Right lobe of liver (tissue), 6 donors: ENCODE measurements around the gene SRCIN1. TPM values are rescaled to one million over a fixed set of nuclear protein-coding genes. Genes with fewer than 3 reads are reported as not detected.

Source experiments
- ATAC-seq, 4 donors: fragments of 200-7000 bp; cut with Tn5 transposase; one replicate each; pipeline ENCODE4 v1.9.1; 2020; ENCODE audit warnings: mild to moderate bottlenecking in 4 of 4, moderate library complexity in 4 of 4
- DNase-seq, 3 donors: peaks; one replicate each; pipeline ENCODE4 v3.0.0-alpha.2; 2020
- H3K27ac ChIP-seq, 3 donors: fragments of 200-600 bp; one replicate each; pipeline ENCODE4 v1.8.0; 2022
- H3K27me3 ChIP-seq, 2 donors: fragments of 200-600 bp; one replicate each; pipeline ENCODE4 v1.8.0; 2022
- H3K36me3 ChIP-seq, 4 donors: fragments of 200-600 bp; sonication (generic) in 1 of 4; one replicate each; pipeline versions ENCODE4 v1.5.1 to v1.8.0; 2017 to 2022; ENCODE audit warnings: control low read depth in 1 of 4
- H3K4me1 ChIP-seq, 4 donors: fragments of 200-600 bp; sonication (generic) in 1 of 4; one replicate each; pipeline versions ENCODE4 v1.5.1 to v1.8.0; 2017 to 2022; ENCODE audit warnings: control low read depth in 1 of 4
- H3K4me3 ChIP-seq, 3 donors: fragments of 200-600 bp; one replicate each; pipeline ENCODE4 v1.8.0; 2022
- H3K9me3 ChIP-seq, 4 donors: fragments of 200-600 bp; sonication (generic) in 1 of 4; one replicate each; pipeline versions ENCODE4 v1.5.1 to v1.8.0; 2017 to 2022; ENCODE audit warnings: control low read depth in 1 of 4
- POLR2A ChIP-seq: fragments of 450-650 bp; IDR thresholded peaks from one replicate; pipeline ENCODE4 v1.6.1; 2017; ENCODE audit warnings: antibody characterized with exemption, mild to moderate bottlenecking
- WGBS: methylation state at CpG from one replicate; pipeline ENCODE4 v1.1.6; 2018; ENCODE audit warnings: low coverage, low lambda C conversion rate; ENCODE audit not compliant: insufficient coverage; ENCODE audit errors: missing lambda C conversion rate; 5-methylcytosine and 5-hydroxymethylcytosine counted together
- intact Hi-C, 2 donors: fragments of 100-400 bp; cut with DNase I; formaldehyde crosslinking; loops; one replicate each; pipeline versions ENCODE4 v1.11.2 to v1.14.1; 2022
- total RNA-seq, 6 experiments: library from RNA; depleted of rRNA in 2 of 6; stranded (reverse); fragments of >200 nt in 2 of 6; fragmentation: NEBNext Ultra II Directional in 3 of 6; extraction: Animal tissue kit (Norgen Biotek cat#: 25700) in 3 of 6; gene quantifications; one replicate each; pipeline versions ENCODE4 v1.1.0 to v1.2.4, GENCODE V29; 2016 to 2023
- TF ChIP-seq, protein P1 (sequence below), 4 donors: fragments of 200-600 bp in 3 of 4; fragments of 450-650 bp in 1 of 4; IDR thresholded peaks; one replicate each; pipeline versions ENCODE4 v1.5.1 to v1.8.0; 2016 to 2022; ENCODE audit warnings: antibody characterized with exemption in 4 of 4, mild to moderate bottlenecking in 2 of 4
- donor health status: DM: no; HTN: yes; CAD: no.
- donor health status: DM: no; HTN: no; CAD: no.
- donor health status: DM: no; HTN: no; CAD: no.
- donor health status: DM: no; HTN: yes; CAD: no.
- donor health status: DM: no; HTN: yes; CAD: no.

Gene SRCIN1
- total RNA-seq, 6 experiments from 2014 or later, result 5.6 to 17.6 (median 11.5) TPM

DNA sequence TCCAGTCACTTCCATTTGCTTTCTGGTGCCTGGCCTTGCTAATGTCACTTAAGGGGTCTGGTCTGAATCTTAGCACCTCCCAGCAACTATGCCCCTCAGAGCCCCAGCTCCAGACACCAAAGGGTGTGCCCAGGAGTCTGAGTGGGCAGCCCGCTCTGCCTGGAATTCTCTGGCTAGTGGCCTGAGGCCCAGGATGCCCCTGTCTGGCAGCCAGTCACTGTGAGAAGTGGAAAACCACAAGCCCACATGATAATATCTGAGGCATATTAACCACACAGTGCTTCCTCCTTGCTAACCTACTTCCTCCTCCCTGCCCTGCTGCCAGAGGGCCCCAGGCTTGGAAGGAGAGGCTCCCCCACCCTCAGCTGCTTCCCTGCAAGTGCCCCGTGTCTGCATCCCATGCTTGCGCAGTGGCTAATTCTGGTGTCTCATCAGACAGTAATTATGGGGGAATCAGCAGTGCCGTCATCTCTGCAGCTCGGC is 14.0 kb downstream of the SRCIN1 start:
- no peak overlapping the region for H3K4me3 ChIP-seq
- peak; percentile 29 to 36 (median 32) for ATAC-seq
- no peaks in the 10 kb centered on the region for H3K27me3 ChIP-seq
- no peak for DNase-seq
- no peak for TF ChIP-seq POLR2A
- TF ChIP-seq, protein P1, sequence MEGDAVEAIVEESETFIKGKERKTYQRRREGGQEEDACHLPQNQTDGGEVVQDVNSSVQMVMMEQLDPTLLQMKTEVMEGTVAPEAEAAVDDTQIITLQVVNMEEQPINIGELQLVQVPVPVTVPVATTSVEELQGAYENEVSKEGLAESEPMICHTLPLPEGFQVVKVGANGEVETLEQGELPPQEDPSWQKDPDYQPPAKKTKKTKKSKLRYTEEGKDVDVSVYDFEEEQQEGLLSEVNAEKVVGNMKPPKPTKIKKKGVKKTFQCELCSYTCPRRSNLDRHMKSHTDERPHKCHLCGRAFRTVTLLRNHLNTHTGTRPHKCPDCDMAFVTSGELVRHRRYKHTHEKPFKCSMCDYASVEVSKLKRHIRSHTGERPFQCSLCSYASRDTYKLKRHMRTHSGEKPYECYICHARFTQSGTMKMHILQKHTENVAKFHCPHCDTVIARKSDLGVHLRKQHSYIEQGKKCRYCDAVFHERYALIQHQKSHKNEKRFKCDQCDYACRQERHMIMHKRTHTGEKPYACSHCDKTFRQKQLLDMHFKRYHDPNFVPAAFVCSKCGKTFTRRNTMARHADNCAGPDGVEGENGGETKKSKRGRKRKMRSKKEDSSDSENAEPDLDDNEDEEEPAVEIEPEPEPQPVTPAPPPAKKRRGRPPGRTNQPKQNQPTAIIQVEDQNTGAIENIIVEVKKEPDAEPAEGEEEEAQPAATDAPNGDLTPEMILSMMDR (IDR thresholded peaks at IDR 0.05), result no peak
- H3K4me1 ChIP-seq, result peaks cover 0 to 12% (median 5%) of the 10 kb centered on the region in 4 donors
- intact Hi-C loops, result no loop called here
- WGBS, result 33% methylated on average over 1 of the region's 5 CpGs
- H3K9me3 ChIP-seq, result no peaks in the 10 kb centered on the region
- no peak overlapping the region for H3K27ac ChIP-seq
- no peaks in the 10 kb centered on the region for H3K36me3 ChIP-seq

DNA sequence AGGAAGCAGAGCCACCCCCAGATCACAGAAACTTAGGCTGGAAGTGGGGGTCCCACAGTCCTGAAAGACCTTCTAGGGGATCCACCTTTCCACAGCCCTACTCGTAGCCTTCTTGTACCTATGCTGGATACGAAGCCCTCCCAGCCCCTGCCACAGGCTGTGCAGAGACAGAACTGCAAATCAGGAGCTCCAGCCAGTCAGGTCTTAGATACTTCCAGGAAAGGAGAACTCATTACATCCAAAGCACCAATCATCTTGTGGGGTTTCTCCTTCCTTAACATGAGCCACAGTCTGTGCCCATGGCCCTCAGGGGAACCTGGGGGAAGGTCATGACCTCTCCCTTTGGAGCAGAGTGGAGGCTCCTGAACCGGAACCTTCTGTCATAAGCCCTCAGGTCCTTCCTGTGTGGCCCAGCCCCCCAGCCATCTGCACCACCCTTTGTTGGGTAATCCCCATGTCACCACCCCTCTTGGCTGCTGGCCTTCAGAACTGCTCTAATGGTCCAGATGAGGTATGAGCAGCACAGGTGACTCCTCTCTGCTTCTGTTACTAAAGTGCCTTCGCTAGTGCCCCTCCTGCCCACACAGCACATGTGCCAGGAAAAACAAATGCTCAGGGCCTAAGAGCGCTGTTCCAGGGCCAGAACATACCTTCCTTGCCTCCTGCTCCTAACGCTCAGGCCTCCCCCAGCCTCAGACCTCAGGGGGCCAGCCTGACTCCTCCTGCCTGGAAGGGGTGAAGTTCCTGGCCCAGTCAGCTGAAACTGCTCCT is 14.6 kb downstream of the SRCIN1 start:
- DNase-seq (peak in 2 of 3 donors; percentile 66 to 67), ATAC-seq (peak; percentile 74 to 93 (median 83))
- Histone ChIP-seq H3K36me3 (no peaks in the 10 kb centered on the region), H3K4me1 (peaks cover 0 to 12% (median 5%) of the 10 kb centered on the region in 4 donors), H3K9me3 (no peaks in the 10 kb centered on the region), H3K27ac (no peak overlapping the region), H3K27me3 (no peaks in the 10 kb centered on the region), H3K4me3 (no peak overlapping the region)
- WGBS, result 50% methylated on average over 6 of the region's 6 CpGs
- TF ChIP-seq, protein P1 (IDR thresholded peaks at IDR 0.05), result no peak
- no peak for TF ChIP-seq POLR2A
- intact Hi-C loops, result no loop called here

DNA sequence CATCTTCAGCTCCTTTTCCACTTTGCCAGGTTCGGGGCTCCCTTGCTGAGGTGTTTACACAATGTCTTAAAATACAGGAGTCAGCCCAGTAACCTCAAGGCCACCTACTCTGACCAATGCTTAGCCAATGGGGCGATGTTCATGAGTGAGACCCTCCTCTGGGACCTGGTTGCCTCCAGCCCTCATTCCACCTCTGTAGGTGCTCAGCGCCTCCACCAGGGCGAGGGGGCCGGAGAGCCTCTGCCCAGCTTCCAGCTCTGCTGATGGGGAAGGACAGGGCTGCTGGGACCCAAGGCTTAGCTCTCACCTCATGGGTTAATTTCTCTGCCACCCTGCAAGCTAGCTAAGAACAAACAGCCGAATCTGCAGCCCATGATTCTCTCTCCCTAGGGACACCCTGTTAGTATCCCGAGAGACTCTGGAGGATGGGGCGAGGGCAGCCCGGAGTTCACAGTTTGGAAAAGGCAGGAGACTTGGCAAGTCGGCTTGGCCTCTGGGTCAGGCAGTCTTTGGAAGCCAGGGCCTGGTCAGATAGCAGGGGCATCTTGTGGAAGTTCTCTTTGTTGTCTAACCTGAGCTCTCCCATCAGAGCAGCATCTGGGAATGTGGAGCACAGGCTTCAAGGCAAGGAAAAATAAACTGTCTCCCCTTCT is 16.2 kb downstream of the SRCIN1 start:
- no peaks in the 10 kb centered on the region for H3K27me3 ChIP-seq
- no peak for ATAC-seq
- intact Hi-C loops, result loop anchor here in 1 of 2 donors (10.0 kb wide), 1 partner anchor 75 kb away; no protein-coding TSS in a partner anchor

DNA sequence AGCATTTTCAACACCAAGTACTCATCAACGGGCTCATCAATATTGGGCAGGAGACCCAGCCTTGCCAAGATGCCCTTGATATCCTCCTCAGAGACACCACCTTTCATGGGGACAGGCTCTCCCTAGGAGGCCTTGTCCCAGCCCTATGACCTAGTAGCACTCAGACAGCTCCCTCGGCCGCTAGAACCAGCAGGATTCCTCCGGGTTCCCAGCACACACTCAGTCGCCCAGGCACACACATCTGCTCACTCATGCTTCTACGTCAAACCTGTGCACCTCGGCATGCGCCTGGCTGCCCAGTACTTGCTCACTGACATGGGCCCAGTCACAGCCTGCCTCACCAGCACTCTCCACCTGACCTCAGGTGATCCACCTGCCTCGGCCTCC is 17.0 kb downstream of the SRCIN1 start:
- no peak for DNase-seq
- Histone ChIP-seq H3K4me3 (no peak overlapping the region), H3K27me3 (no peaks in the 10 kb centered on the region), H3K4me1 (peaks cover 0 to 24% (median 12%) of the 10 kb centered on the region in 4 donors), H3K9me3 (no peaks in the 10 kb centered on the region), H3K36me3 (no peaks in the 10 kb centered on the region), H3K27ac (no peak overlapping the region)
- intact Hi-C loops, result loop anchor here in 1 of 2 donors (10.0 kb wide), 1 partner anchor 76 kb away; no protein-coding TSS in a partner anchor
- whole genome bisulfite sequencing, result 50% methylated on average over 2 of the region's 9 CpGs
- TF ChIP-seq, protein P1 (IDR thresholded peaks at IDR 0.05), result no peak
- TF ChIP-seq POLR2A, result no peak
- ATAC-seq, result no peak

More for the DNA sequence above, 16.2 kb downstream of the SRCIN1 start:
- no CpG with 5 or more reads among the region's 10 CpGs for WGBS
- H3K4me1 ChIP-seq, result peaks cover 0 to 21% (median 10%) of the 10 kb centered on the region in 4 donors
- H3K36me3 ChIP-seq, result no peaks in the 10 kb centered on the region
- DNase-seq, result no peak
- no peak overlapping the region for H3K27ac ChIP-seq
- H3K9me3 ChIP-seq, result no peaks in the 10 kb centered on the region
- no peak overlapping the region for H3K4me3 ChIP-seq
- no peak for TF ChIP-seq POLR2A
- TF ChIP-seq, protein P1 (IDR thresholded peaks at IDR 0.05), result no peak
